Spleen (tissue), 11 donors: ENCODE measurements around the gene ACR. TPM values are rescaled to one million over a fixed set of nuclear protein-coding genes. Genes with fewer than 3 reads are reported as not detected.

ENCODE experiments used
- DNase-seq: peaks from one replicate; pipeline ENCODE4 v3.0.0-alpha.2; 2020
- H3K27ac ChIP-seq, 8 donors: fragments of 200-600 bp; sonication (generic) in 7 of 8; 1 replicate in 4 of 8; 2 replicates in 4 of 8; pipeline versions ENCODE4 v1.5.0 to v1.8.0; 2016 to 2021; ENCODE audit warnings: inconsistent platforms in 4 of 8, mild to moderate bottlenecking in 4 of 8, moderate library complexity in 1 of 8
- H3K27me3 ChIP-seq, 7 donors: fragments of 200-600 bp; sonication (generic) in 6 of 7; replicated peaks in 1 of 7; 1 replicate in 4 of 7; 2 replicates in 3 of 7; pipeline versions ENCODE4 v1.5.0 to v1.8.0; 2016 to 2021; ENCODE audit warnings: inconsistent platforms in 3 of 7, mild to moderate bottlenecking in 1 of 7
- H3K36me3 ChIP-seq, 6 donors: fragments of 200-600 bp; sonication (generic) in 5 of 6; 1 replicate in 4 of 6; 2 replicates in 2 of 6; pipeline versions ENCODE4 v1.5.0 to v1.8.0; 2016 to 2021; ENCODE audit warnings: inconsistent platforms in 2 of 6
- H3K4me1 ChIP-seq, 6 donors: fragments of 200-600 bp; sonication (generic) in 5 of 6; 1 replicate in 3 of 6; 2 replicates in 3 of 6; pipeline versions ENCODE4 v1.5.0 to v1.8.0; 2016 to 2021; ENCODE audit warnings: inconsistent platforms in 3 of 6
- H3K4me3 ChIP-seq, 8 donors: fragments of 200-600 bp; sonication (generic) in 7 of 8; 1 replicate in 4 of 8; 2 replicates in 4 of 8; pipeline versions ENCODE4 v1.5.0 to v1.8.0; 2016 to 2021; ENCODE audit warnings: inconsistent platforms in 4 of 8, mild to moderate bottlenecking in 4 of 8, moderate library complexity in 2 of 8
- H3K9me3 ChIP-seq, 8 donors: fragments of 200-600 bp; sonication (generic) in 7 of 8; 1 replicate in 4 of 8; 2 replicates in 4 of 8; pipeline versions ENCODE4 v1.5.0 to v1.8.0; 2016 to 2021; ENCODE audit warnings: inconsistent platforms in 4 of 8
- CTCF ChIP-seq, 11 experiments: fragments of 200-600 bp in 7 of 11; fragments of 450-650 bp in 4 of 11; sonication (generic) in 4 of 11; IDR thresholded peaks in 8 of 11; conservative IDR thresholded peaks in 3 of 11; 1 replicate in 7 of 11; 2 replicates in 4 of 11; pipeline versions ENCODE4 v1.4.0 to v1.8.0; 2016 to 2021; ENCODE audit warnings: antibody characterized with exemption in 11 of 11, inconsistent platforms in 4 of 11, mild to moderate bottlenecking in 1 of 11
- POLR2A ChIP-seq, 3 donors: fragments of 450-650 bp; IDR thresholded peaks; one replicate each; pipeline ENCODE4 v1.5.1; 2017; ENCODE audit warnings: antibody characterized with exemption in 3 of 3, mild to moderate bottlenecking in 1 of 3
- POLR2AphosphoS5 ChIP-seq, 3 donors: sonication (generic); formaldehyde crosslinking; IDR thresholded peaks; one replicate each; pipeline ENCODE4 v1.5.1; 2017; ENCODE audit warnings: antibody characterized with exemption in 3 of 3
- WGBS, 5 donors: extraction: QIAGEN DNeasy Blood & Tissue Kit in 3 of 5; methylation state at CpG; one replicate each; pipeline versions ENCODE4 v1.1.5 to v1.1.7; 2013 to 2018; 5-methylcytosine and 5-hydroxymethylcytosine counted together
- intact Hi-C: fragments of 100-400 bp; cut with DNase I; formaldehyde crosslinking; loops from one replicate; pipeline ENCODE4 v1.15.0; 2023; ENCODE audit warnings: low total_unique reads
- polyA plus RNA-seq, 3 donors: library from polyadenylated mRNA; stranded (reverse); fragments of 200-250 nt; gene quantifications; one replicate each; pipeline ENCODE4 v1.2.1, GENCODE V29; 2013
- total RNA-seq, 7 donors: library from RNA; depleted of rRNA in 3 of 7; stranded (reverse); fragments of >200 nt in 3 of 7; fragmentation: NEBNext Ultra II Directional in 4 of 7; extraction: Animal tissue kit (Norgen Biotek cat#: 25700) in 4 of 7; gene quantifications; one replicate each; pipeline versions ENCODE4 v1.1.0 to v1.2.1, GENCODE V29; 2016 to 2021
- donor health status: healthy with polysubstance abuse.
- donor health status: DM: no; HTN: no; CAD: no; lungs with moderate emphysema.
- donor health status: DM: no; HTN: no; CAD: no.
- donor health status: Bipolar disorder and iron deficiency.
- donor health status: healthy.
- donor health status: DM: no; HTN: no; CAD: no.
- donor health status: DM: yes; HTN: yes; CAD: no.

Gene ACR
- total and polyA plus RNA-seq, 10 donors, result 0.21 to 12.5 (median 1.7) TPM

- Histone ChIP-seq H3K27me3 (peaks cover 0 to 10% (median 0%) of the 10 kb centered on the region in 7 donors), H3K9me3 (no peaks in the 10 kb centered on the region), H3K36me3 (peaks cover 0 to 75% (median 9%) of the 10 kb centered on the region in 6 donors), H3K4me1 (peaks cover 0 to 94% (median 61%) of the 10 kb centered on the region in 6 donors), H3K4me3 (no peak overlapping the region), H3K27ac (peak overlapping the region in 1 of 8 donors; percentile 4)
- 48 to 60% (median 57%) methylated on average over 7 of the region's 7 CpGs for WGBS, 5 donors
- intact Hi-C loops, result no loop called here
- TF ChIP-seq POLR2AphosphoS5 (IDR thresholded peaks at IDR 0.05) (peak in 1 of 3 donors; percentile 14), CTCF (IDR thresholded peaks at IDR 0.05 in 8 of 11, conservative IDR thresholded peaks at IDR 0.05 in 3 of 11) (no peak), POLR2A (IDR thresholded peaks at IDR 0.05) (no peak)
- DNase-seq, result no peak
Measured at GRCh38 chr22:50723991-50724390, 14.0 kb upstream of the ACR start.

- Histone ChIP-seq H3K36me3 (peaks cover 0 to 82% (median 9%) of the 10 kb centered on the region in 6 donors), H3K4me3 (no peak overlapping the region), H3K27ac (peak overlapping the region in 2 of 8 donors; percentile 4 to 5), H3K9me3 (no peaks in the 10 kb centered on the region), H3K4me1 (peaks cover 0 to 94% (median 63%) of the 10 kb centered on the region in 6 donors), H3K27me3 (peaks cover 0 to 10% (median 0%) of the 10 kb centered on the region in 7 donors)
- 68 to 84% (median 78%) methylated on average over 5 to 8 of the region's 8 CpGs for WGBS, 5 donors
- TF ChIP-seq POLR2AphosphoS5 (IDR thresholded peaks at IDR 0.05) (peak; percentile 15 to 50 (median 20)), CTCF (IDR thresholded peaks at IDR 0.05 in 8 of 11, conservative IDR thresholded peaks at IDR 0.05 in 3 of 11) (no peak), POLR2A (IDR thresholded peaks at IDR 0.05) (no peak)
- DNase-seq, result no peak
- intact Hi-C loops, result no loop called here
Measured at GRCh38 chr22:50724616-50725015, 13.4 kb upstream of the ACR start.

DNA sequence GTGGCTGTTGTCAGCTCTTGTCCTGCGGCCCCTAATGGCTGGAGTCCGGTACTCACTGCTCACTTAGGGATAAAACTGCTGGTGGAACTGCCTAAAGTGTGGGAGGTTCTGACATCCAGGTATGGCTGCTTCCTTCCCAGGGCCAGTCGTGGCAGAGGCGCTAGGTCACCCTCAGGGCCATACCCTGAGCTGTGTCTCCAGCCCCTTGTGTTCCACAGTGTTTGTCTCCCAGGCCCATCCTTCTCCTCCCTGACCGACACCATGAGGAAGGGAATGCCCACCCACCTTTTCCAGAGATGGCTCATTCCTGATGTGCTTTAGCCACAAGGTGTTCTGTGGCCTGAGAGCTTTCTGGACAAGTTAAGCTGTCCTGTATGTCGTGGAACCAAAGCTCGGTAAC, 12.4 kb upstream of the ACR start:
- intact Hi-C loops, result no loop called here
- H3K9me3 ChIP-seq, result no peaks in the 10 kb centered on the region
- peaks cover 0 to 14% (median 0%) of the 10 kb centered on the region in 7 donors for H3K27me3 ChIP-seq
- H3K36me3 ChIP-seq, result peaks cover 0 to 91% (median 9%) of the 10 kb centered on the region in 6 donors
- peaks cover 0 to 99% (median 68%) of the 10 kb centered on the region in 6 donors for H3K4me1 ChIP-seq
- DNase-seq, result no peak
- 84 to 92% (median 84%) methylated on average over 6 to 7 of the region's 7 CpGs for WGBS, 5 donors
- H3K27ac ChIP-seq, result no peak overlapping the region
- no peak overlapping the region for H3K4me3 ChIP-seq
- TF ChIP-seq CTCF (IDR thresholded peaks at IDR 0.05 in 8 of 11, conservative IDR thresholded peaks at IDR 0.05 in 3 of 11) (no peak), POLR2AphosphoS5 (IDR thresholded peaks at IDR 0.05) (no peak)

DNA sequence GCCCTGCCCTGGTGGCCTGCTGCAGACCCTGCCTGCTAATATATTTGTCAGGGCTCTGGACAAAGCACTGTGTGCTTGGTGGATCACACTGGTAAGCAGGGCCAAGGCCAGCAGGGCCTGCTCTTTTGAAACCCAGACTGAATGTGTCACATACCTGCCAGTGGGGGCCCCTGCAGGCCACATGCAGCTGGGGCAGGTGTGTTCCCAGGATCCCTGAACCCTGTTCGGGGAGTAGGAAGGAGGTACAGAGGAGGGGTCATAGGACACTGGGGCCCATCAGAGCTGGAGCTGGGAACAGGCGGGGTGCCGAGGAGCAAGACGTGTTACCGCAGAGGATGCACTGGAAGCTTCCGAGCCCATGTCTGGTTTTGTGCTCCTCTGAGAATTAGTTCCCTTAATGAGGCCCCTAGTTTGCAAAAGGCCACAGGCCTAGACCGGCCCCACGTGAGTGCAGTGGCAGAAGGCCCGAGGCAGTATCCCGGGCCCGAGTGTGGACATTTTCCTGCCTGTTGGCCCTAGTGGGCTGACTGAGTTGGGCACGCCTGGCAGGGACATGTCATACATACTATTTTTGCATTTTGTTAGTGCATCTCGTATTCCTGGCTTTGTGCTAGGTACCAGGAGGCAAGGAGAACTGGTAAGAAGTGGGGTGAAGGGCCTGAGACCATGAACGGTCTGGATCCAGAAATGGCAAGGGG, 11.2 kb upstream of the ACR start:
- DNase-seq, result peak; percentile 68
- intact Hi-C loops, result no loop called here
- WGBS, 5 donors, result 69 to 90% (median 83%) methylated on average over 14 of the region's 14 CpGs
- H3K9me3 ChIP-seq, result no peaks in the 10 kb centered on the region
- peaks cover 0 to 99% (median 71%) of the 10 kb centered on the region in 6 donors for H3K4me1 ChIP-seq
- H3K36me3 ChIP-seq, result peaks cover 0 to 89% (median 9%) of the 10 kb centered on the region in 6 donors
- peak in 1 of 3 donors; percentile 23 for TF ChIP-seq POLR2AphosphoS5 (IDR thresholded peaks at IDR 0.05)
- no peak for TF ChIP-seq POLR2A (IDR thresholded peaks at IDR 0.05)
- no peak for TF ChIP-seq CTCF (IDR thresholded peaks at IDR 0.05 in 8 of 11, conservative IDR thresholded peaks at IDR 0.05 in 3 of 11)
- peaks cover 0 to 16% (median 0%) of the 10 kb centered on the region in 7 donors for H3K27me3 ChIP-seq
- no peak overlapping the region for H3K4me3 ChIP-seq
- H3K27ac ChIP-seq, result peak overlapping the region in 3 of 8 donors; percentile 7 to 18 (median 9)
